OCI-LY1 (cell line): ENCODE measurements around the gene KBTBD7.

ENCODE experiments used
- H2AFZ ChIP-seq: fragments of 200-600 bp; sonication (generic), shearing (Covaris generic); 2 replicates; pipeline ENCODE4 v1.6.0; 2014; ENCODE audit warnings: antibody characterized with exemption, mild to moderate bottlenecking, low read length
- H3F3A ChIP-seq: fragments of 200-600 bp; sonication (generic), shearing (Covaris generic); 2 replicates; pipeline ENCODE4 v1.6.0; 2014; ENCODE audit warnings: mild to moderate bottlenecking, antibody characterized with exemption, low read length, moderate library complexity; ENCODE audit not compliant: insufficient read depth
- H3K27ac ChIP-seq: fragments of 200-600 bp; sonication (generic); 2 replicates; pipeline ENCODE4 v1.5.1; 2014; ENCODE audit warnings: low read length, mixed run types, mild to moderate bottlenecking, low read depth; ENCODE audit not compliant: poor library complexity, severe bottlenecking
- H3K27me3 ChIP-seq: fragments of 200-600 bp; sonication (generic); 2 replicates; pipeline ENCODE4 v1.6.0; 2014; ENCODE audit warnings: antibody characterized with exemption, mild to moderate bottlenecking, low read length, moderate library complexity; ENCODE audit not compliant: insufficient read depth
- H3K36me3 ChIP-seq: fragments of 200-600 bp; sonication (generic); 2 replicates; pipeline ENCODE4 v1.6.1; 2014; ENCODE audit warnings: mild to moderate bottlenecking, antibody characterized with exemption, low read length, moderate library complexity, mixed read lengths; ENCODE audit not compliant: insufficient read depth
- H3K4me1 ChIP-seq: fragments of 200-600 bp; sonication (generic); 2 replicates; pipeline ENCODE4 v1.5.1; 2014; ENCODE audit warnings: mild to moderate bottlenecking, low read length, moderate library complexity; ENCODE audit not compliant: insufficient read depth, severe bottlenecking
- H3K4me2 ChIP-seq: fragments of 200-600 bp; sonication (generic), shearing (Covaris generic); 2 replicates; pipeline ENCODE4 v1.6.1; 2014; ENCODE audit warnings: low read length
- H3K4me3 ChIP-seq: fragments of 200-600 bp; sonication (generic); 2 replicates; pipeline ENCODE4 v1.5.1; 2014; ENCODE audit warnings: low read length, low read depth, mild to moderate bottlenecking, mixed read lengths; ENCODE audit not compliant: poor library complexity, severe bottlenecking
- H3K79me2 ChIP-seq: fragments of 200-600 bp; shearing (Covaris generic); 2 replicates; pipeline ENCODE4 v1.6.1; 2016; ENCODE audit warnings: mixed run types, low read length, mixed read lengths; ENCODE audit not compliant: insufficient read depth
- H3K9ac ChIP-seq: fragments of 200-600 bp; sonication (generic), shearing (Covaris generic); 2 replicates; pipeline ENCODE4 v1.6.1; 2014; ENCODE audit warnings: mild to moderate bottlenecking, low read length, mixed read lengths
- H3K9me2 ChIP-seq: fragments of 200-600 bp; sonication (generic), shearing (Covaris generic); 2 replicates; pipeline ENCODE4 v1.6.1; 2014; ENCODE audit warnings: low read depth, mild to moderate bottlenecking, low read length, mixed read lengths
- H3K9me3 ChIP-seq: fragments of 200-600 bp; shearing (Covaris generic); 2 replicates; pipeline ENCODE4 v1.6.1; 2014; ENCODE audit warnings: low read length, mixed read lengths
- H4K20me1 ChIP-seq: fragments of 200-600 bp; sonication (generic), shearing (Covaris generic); 2 replicates; pipeline ENCODE4 v1.6.0; 2016; ENCODE audit warnings: mild to moderate bottlenecking, low read length; ENCODE audit not compliant: insufficient read depth
- EZH2 ChIP-seq: fragments of 200-600 bp; sonication (generic), shearing (Covaris generic); IDR thresholded peaks from 2 replicates; pipeline ENCODE4 v1.8.0; 2017; ENCODE audit warnings: borderline replicate concordance, mixed run types, mild to moderate bottlenecking, antibody characterized with exemption, low read length, moderate library complexity, mixed read lengths
- TF ChIP-seq, protein P1 (sequence below): fragments of 200-600 bp; sonication (generic), shearing (Covaris generic); IDR thresholded peaks from 2 replicates; pipeline ENCODE4 v1.5.1; 2017; ENCODE audit warnings: mild to moderate bottlenecking, antibody characterized with exemption, low read length, moderate library complexity, mixed read lengths

Gene KBTBD7

DNA sequence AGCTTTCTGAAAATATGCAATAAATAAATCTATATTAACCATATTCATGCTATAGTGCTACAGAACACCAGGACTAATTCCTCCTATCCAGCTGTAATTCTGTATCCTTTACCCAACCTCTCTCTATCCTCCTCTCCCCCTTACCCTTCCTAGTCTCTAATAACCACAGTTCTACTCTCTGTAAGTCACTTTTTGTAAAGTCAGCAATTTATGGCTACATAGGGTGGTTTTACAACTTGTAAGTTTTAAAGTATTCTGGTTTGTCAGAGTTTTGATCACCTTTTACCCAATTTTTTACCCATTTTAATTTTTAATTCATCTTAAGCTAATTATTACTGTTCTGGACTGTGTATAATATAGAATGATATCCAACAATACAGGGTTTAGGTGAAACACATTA is 35.0 kb upstream of the KBTBD7 start:
- Histone ChIP-seq H2AFZ (no peak overlapping the region), H3K27me3 (no peaks in the 10 kb centered on the region), H3K27ac (no peak overlapping the region), H3K79me2 (no peaks in the 10 kb centered on the region), H3K4me2 (no peak overlapping the region), H3K4me3 (no peak overlapping the region), H3K36me3 (peaks cover 28% of the 10 kb centered on the region), H3F3A (no peaks in the 10 kb centered on the region), H4K20me1 (no peaks in the 10 kb centered on the region), H3K9me3 (no peaks in the 10 kb centered on the region), H3K9me2 (no peaks in the 10 kb centered on the region), H3K9ac (no peak overlapping the region), H3K4me1 (peaks cover 14% of the 10 kb centered on the region)
- no peak for TF ChIP-seq EZH2
- TF ChIP-seq, protein P1, sequence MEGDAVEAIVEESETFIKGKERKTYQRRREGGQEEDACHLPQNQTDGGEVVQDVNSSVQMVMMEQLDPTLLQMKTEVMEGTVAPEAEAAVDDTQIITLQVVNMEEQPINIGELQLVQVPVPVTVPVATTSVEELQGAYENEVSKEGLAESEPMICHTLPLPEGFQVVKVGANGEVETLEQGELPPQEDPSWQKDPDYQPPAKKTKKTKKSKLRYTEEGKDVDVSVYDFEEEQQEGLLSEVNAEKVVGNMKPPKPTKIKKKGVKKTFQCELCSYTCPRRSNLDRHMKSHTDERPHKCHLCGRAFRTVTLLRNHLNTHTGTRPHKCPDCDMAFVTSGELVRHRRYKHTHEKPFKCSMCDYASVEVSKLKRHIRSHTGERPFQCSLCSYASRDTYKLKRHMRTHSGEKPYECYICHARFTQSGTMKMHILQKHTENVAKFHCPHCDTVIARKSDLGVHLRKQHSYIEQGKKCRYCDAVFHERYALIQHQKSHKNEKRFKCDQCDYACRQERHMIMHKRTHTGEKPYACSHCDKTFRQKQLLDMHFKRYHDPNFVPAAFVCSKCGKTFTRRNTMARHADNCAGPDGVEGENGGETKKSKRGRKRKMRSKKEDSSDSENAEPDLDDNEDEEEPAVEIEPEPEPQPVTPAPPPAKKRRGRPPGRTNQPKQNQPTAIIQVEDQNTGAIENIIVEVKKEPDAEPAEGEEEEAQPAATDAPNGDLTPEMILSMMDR: no peak

DNA sequence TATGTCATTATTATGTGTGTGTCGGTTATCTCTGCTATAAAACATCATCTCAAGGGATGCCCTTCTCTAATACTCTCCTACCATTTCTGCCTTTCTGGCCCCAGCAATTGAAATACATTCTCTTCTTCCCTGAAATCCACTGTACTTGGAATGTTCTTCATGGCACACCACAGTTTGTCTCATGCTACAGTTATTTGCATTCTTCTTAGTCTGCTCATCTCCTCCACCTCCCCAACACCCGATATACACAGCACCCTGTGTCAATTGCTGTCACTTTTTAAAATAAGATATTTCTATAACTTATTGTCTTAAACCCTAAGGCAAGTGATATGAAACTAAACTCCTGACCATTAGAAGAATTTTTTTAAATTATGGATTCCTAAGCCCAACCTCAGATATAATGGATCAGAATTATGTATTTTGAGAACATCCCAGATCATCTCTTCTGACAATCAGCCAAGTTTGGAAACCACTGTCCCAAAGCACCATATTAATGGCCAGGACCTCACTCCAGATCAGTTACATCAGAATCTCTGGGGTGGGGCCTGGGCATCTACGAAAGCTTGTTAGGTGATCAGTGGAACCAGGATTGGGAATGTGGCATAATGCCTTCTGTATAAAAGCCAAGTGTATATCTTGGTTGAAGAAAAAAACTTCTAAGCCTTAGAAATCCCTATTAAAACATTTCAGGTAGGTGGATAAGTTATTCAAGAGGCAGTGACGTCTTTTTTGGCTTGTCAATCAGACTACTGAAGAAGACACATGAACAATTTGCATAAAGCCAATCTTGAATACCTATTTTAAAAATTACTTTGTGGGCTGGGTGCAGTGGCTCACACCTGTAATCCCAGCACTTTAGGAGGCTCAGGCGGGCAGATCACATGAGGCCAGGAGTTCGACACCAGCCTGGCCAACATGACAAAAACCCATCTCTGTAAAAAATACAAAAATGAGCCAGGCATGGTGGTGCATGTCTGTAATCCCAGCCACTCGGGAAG is 30.0 kb upstream of the KBTBD7 start:
- no peaks in the 10 kb centered on the region for H3K79me2 ChIP-seq
- H3K36me3 ChIP-seq: peaks cover 29% of the 10 kb centered on the region; the same call in 1 of the 2 replicates
- no peaks in the 10 kb centered on the region for H3K9me2 ChIP-seq
- no peak overlapping the region for H2AFZ ChIP-seq
- no peak overlapping the region for H3K4me3 ChIP-seq
- no peaks in the 10 kb centered on the region for H3K27me3 ChIP-seq
- no peak overlapping the region for H3K4me2 ChIP-seq
- no peak overlapping the region for H3K27ac ChIP-seq
- no peaks in the 10 kb centered on the region for H3K9me3 ChIP-seq
- no peak overlapping the region for H3K9ac ChIP-seq
- no peaks in the 10 kb centered on the region for H4K20me1 ChIP-seq
- no peak for TF ChIP-seq EZH2
- TF ChIP-seq, protein P1: no peak
- no peaks in the 10 kb centered on the region for H3F3A ChIP-seq
- H3K4me1 ChIP-seq: no peaks in the 10 kb centered on the region

DNA sequence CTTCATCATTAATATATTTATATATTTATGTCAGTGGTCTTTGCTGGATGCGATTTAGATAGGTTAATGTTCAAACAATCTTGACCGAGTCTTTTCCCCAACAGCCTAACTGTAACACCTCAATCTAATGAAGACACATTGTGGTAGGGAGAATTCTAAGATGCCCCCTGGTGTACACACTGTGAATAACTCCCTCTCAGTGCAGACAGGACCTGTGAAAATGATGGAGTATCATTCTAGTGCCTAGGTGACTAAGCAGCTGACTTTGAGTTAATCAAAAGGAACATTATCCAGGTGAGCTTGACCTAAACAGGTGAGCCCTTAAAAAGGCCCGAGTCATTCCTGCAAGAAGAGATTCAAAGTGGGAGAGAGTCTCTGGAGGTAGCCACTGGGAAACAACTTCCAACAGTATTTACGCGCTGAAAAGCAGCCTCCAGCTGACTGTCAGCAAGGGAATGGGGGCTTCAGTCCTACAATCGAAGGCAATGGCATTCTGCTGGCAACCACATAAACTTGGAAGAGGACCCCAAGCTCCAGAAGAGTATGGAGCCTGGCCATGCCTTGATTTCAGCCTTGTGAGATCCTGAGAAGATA is 28.0 kb upstream of the KBTBD7 start:
- Histone ChIP-seq H3K9me3 (no peaks in the 10 kb centered on the region), H3K36me3 (peaks cover 27% of the 10 kb centered on the region; the same call in 1 of the 2 replicates), H3K4me1 (no peaks in the 10 kb centered on the region), H3F3A (no peaks in the 10 kb centered on the region), H3K4me3 (no peak overlapping the region), H4K20me1 (no peaks in the 10 kb centered on the region), H2AFZ (no peak overlapping the region), H3K4me2 (no peak overlapping the region), H3K9me2 (no peaks in the 10 kb centered on the region), H3K79me2 (no peaks in the 10 kb centered on the region), H3K9ac (no peak overlapping the region), H3K27ac (no peak overlapping the region), H3K27me3 (no peaks in the 10 kb centered on the region)
- TF ChIP-seq EZH2: no peak
- TF ChIP-seq, protein P1: peak; percentile 86
